T-helper 1 cell (primary cell): Measurements from ENCODE around the gene MMP25.
"Not testable (repeated sequence)": the region's sequence is repeated elsewhere in the genome, so short reads cannot be mapped to it uniquely, and the experiment has no call there.

Experiments used
- DNase-seq, 5 donors: peaks; one replicate each; pipeline ENCODE4 v3.0.0-alpha.2; 2012 to 2020

MMP25 gene

GRCh38 chr16:3056336-3057180 is 10.2 kb downstream of the MMP25 start:
- no peak for DNase-seq

DNA sequence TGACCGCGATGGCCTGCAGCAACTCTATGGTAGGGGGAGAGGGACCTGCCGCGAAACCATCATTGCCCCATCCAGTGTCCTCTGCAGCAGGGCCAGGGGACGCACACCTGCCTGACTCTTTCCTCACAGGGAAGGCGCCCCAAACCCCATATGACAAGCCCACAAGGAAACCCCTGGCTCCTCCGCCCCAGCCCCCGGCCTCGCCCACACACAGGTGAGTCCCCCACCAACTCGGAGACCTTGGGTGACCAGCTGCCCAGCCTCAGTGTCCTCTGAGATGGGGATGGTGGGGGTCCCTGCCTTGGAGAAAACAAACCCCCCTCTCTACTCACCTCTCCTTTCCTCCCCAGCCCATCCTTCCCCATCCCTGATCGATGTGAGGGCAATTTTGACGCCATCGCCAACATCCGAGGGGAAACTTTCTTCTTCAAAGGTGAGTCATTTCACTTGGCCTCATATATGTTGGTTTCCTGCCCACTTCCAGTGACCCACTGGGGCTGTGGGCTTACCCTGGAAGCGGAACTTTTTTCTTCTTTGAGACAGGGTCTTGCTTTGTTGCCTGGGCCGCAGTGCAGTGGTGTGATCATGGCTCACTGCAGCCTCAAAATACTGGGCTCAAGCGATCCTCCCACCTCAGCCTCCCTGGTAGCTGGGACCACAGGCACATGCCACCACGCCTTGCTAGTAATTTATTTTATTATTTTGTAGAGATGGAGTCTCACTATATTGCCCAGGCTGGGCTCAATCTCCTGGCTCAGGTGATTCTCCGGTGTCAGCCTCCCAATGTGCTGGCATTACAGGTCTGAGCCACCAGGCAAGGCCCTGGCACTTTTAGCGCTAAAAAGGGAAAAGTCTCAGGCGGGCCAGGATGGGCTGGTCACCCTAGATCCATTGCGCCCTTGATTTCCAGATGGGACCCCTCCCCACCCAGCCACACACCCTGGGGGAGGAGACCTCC is 11.1 kb downstream of the MMP25 start:
- peak in 1 of 5 donors; percentile 73 for DNase-seq

DNA sequence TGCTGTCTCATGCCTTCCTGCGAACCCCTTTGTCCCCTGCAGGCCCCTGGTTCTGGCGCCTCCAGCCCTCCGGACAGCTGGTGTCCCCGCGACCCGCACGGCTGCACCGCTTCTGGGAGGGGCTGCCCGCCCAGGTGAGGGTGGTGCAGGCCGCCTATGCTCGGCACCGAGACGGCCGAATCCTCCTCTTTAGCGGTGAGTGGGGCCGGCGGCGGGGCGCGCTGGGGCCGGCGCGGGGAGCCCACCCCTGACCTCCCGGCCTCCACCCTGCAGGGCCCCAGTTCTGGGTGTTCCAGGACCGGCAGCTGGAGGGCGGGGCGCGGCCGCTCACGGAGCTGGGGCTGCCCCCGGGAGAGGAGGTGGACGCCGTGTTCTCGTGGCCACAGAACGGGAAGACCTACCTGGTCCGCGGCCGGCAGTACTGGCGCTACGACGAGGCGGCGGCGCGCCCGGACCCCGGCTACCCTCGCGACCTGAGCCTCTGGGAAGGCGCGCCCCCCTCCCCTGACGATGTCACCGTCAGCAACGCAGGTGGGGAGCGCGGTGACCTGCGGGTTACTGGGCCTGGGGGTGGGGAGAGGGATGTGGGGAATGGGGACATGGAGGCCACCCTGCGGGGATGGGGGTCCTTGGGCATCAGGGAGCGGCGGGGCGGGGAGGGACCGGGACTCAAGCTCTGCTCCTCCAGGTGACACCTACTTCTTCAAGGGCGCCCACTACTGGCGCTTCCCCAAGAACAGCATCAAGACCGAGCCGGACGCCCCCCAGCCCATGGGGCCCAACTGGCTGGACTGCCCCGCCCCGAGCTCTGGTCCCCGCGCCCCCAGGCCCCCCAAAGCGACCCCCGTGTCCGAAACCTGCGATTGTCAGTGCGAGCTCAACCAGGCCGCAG is 12.0 kb downstream of the MMP25 start:
- DNase-seq, result peak in 4 of 5 donors; percentile 37 to 76 (median 41)

DNA sequence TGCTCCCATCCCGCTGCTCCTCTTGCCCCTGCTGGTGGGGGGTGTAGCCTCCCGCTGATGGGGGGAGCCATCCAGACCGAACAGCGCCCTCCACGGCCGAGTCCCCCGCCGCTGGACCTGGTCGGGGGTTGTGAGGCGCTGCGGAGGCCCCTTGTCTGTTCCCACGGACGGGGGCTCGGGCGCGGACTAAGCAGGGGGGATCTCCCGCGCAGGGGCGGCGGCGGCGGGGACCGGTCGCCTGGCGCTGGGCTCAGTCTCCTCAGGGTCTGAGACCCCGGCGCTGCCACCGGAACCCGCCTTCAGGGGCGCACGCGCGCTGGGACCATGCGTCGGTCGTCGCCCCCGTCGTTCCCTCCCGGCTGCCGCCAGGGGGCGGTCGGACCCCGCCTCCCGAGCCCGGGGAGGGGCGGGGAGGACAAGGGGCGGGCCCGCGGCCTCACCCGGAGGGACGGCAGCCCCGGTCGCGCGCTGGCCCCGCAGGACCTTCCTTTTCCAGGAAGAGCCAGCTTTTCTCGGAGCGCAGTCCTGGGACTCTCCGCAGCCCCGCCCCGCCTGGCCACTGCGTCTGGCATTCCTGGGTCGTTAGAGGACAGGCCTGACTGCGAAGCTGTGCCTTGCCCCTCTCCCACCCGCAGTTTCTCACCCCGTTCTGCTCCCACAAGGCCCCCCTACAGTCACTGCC is 12.8 kb downstream of the MMP25 start:
- DNase-seq, result peak; percentile 76 to 91 (median 81)

- DNase-seq, result no peak
Measured at GRCh38 chr16:3059723-3060242, 13.4 kb downstream of the MMP25 start.

- no peak for DNase-seq
Measured at GRCh38 chr16:3060339-3061127, 14.2 kb downstream of the MMP25 start.

GRCh38 chr16:3062553-3062952 is 16.2 kb downstream of the MMP25 start:
- DNase-seq, result no peak

GRCh38 chr16:3063625-3064386 is 17.4 kb downstream of the MMP25 start:
- DNase-seq, result peak in 1 of 5 donors; percentile 51

GRCh38 chr16:3065069-3065741 is 18.8 kb downstream of the MMP25 start, which contains the start of gene IL32:
Gene IL32 (plus strand): TSS chr16:3065640. CDS start chr16:3065812, 172 bp downstream.
- peak; percentile 38 to 88 (median 54) for DNase-seq

DNA sequence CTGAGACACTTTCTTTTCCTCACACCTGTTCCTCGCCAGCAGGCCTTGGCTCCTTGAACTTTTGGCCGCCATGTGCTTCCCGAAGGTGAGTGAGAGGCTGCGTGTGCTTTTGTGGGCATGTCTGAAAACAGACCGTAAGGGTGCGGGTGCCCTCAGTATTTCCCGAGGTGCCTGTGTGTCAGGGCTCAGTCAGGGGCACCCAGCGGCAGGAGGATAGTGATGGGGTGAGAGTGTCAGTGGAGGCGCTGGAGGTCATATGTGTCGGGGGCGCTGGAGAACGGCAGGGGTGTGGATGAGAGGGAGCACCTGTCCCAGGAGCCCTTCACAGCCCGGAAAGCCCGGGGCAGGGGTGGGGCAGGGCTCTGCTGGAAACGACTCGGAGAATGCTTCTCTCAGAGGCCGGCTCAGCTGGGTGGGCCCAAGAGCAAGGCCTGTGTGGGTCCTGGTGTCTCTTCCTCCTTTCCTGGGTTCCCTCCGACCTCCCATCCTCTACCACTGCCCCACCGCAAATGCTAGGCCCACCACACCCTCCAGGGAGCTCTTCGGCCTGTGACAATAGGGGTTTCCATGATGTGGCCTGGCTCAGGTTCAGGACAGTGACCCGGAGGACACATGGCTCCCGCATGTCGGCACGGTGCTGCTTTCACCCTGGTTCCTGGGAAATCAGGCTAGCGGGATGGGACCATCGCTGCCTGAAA is 19.5 kb downstream of the MMP25 start:
- no peak for DNase-seq

GRCh38 chr16:3066440-3066748 is 20.0 kb downstream of the MMP25 start:
- peak in 1 of 5 donors; percentile 36 for DNase-seq

GRCh38 chr16:3068487-3068886 is 22.1 kb downstream of the MMP25 start:
- DNase-seq, result peak in 1 of 5 donors; percentile 73

DNA sequence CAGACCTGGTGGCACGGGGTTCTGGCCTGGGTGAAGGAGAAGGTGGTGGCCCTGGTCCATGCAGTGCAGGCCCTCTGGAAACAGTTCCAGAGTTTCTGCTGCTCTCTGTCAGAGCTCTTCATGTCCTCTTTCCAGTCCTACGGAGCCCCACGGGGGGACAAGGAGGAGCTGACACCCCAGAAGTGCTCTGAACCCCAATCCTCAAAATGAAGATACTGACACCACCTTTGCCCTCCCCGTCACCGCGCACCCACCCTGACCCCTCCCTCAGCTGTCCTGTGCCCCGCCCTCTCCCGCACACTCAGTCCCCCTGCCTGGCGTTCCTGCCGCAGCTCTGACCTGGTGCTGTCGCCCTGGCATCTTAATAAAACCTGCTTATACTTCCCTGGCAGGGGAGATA is 22.8 kb downstream of the MMP25 start:
- DNase-seq, result not testable (repeated sequence)

DNA sequence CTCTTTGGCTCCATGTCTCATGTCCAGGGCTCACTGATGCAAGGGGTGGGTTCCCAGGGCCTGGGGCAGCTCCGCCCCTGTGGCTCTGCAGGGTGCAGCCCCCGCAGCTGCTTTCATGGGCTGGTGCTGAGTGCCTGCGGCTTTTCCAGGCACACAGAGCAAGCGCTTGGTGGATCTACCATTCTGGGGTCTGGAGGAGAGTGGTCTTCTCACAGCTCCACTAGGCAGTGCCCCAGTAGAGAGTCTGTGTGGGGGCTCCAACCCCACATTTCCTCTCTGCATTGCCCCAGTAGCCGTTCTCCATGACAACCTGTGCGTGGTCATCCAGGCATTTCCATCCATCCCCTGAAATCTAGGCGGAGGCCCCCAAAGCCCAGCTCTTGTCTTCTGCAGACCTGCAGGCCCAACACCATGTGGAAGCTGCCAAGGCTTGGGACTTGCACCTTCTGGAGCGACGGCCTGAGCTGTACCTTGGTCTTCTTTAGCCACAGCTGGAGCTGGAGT is 24.3 kb downstream of the MMP25 start:
- DNase-seq, result peak in 1 of 5 donors; percentile 55

- DNase-seq, result peak in 1 of 5 donors; percentile 48
Measured at GRCh38 chr16:3071655-3072054, 25.3 kb downstream of the MMP25 start.

GRCh38 chr16:3072148-3072547 is 25.8 kb downstream of the MMP25 start:
- peak in 1 of 5 donors; percentile 76 for DNase-seq

- DNase-seq, result peak in 1 of 5 donors; percentile 78
Measured at GRCh38 chr16:3072576-3073263, 26.4 kb downstream of the MMP25 start.

DNA sequence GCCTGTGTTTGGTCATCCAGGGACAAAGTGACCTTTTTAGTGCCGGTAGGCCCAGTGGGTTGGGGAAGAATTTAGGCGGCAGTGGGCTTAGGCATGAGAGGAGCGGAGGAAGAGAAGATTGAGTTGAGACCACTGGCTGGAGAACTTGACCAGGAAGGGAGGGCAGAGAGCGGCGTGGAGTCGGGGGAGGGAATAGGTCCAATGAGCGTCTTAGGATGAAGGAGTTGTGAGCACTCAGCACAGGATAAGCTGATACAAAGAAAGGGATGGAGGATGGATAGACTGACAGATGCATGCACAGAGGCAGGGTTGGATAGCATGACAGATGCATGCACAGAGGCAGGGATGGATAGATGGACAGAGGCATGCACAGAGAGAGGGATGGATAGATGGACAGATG is 27.1 kb downstream of the MMP25 start:
- peak in 1 of 5 donors; percentile 51 for DNase-seq
